Neural crest cell (in vitro differentiated cells): Measurements from ENCODE around the gene PSTK. TPM values are rescaled to one million over a fixed set of nuclear protein-coding genes. Genes with fewer than 3 reads are reported as not detected.

Source experiments
- DNase-seq: peaks from one replicate; pipeline ENCODE4 v3.0.0; 2021; ENCODE audit warnings: low read depth, mixed read lengths, low spot score
- H3K27ac Mint-ChIP-seq: one replicate; pipeline ENCODE4 v1.8.0; 2021; ENCODE audit warnings: mild to moderate bottlenecking, mixed read lengths; ENCODE audit not compliant: unreplicated experiment
- H3K27me3 Mint-ChIP-seq: 2 replicates; pipeline ENCODE4 v1.8.0; 2021; ENCODE audit warnings: low read depth, mild to moderate bottlenecking, mixed read lengths
- H3K36me3 Mint-ChIP-seq: 2 replicates; pipeline ENCODE4 v1.8.0; 2021; ENCODE audit warnings: low read depth, mild to moderate bottlenecking, mixed read lengths
- H3K4me1 Mint-ChIP-seq: 2 replicates; pipeline ENCODE4 v1.8.0; 2021; ENCODE audit warnings: mixed read lengths
- H3K4me3 Mint-ChIP-seq: one replicate; pipeline ENCODE4 v1.8.0; 2021; ENCODE audit warnings: mild to moderate bottlenecking, mixed read lengths
- H3K9me3 Mint-ChIP-seq: 2 replicates; pipeline ENCODE4 v1.8.0; 2021; ENCODE audit warnings: mixed read lengths
- total RNA-seq: library from RNA; stranded (reverse); gene quantifications from 2 replicates; pipeline ENCODE4 v1.2.1, GENCODE V29; 2021
- TF ChIP-seq, protein P1 (sequence below): fragments of 200-600 bp; sonication (generic); conservative IDR thresholded peaks from 2 replicates; pipeline ENCODE4 v1.5.0; 2021; ENCODE audit warnings: antibody characterized with exemption, mild to moderate bottlenecking

PSTK gene
- total RNA-seq, 1 donor from 2014 or later, result 5.8 TPM

DNA sequence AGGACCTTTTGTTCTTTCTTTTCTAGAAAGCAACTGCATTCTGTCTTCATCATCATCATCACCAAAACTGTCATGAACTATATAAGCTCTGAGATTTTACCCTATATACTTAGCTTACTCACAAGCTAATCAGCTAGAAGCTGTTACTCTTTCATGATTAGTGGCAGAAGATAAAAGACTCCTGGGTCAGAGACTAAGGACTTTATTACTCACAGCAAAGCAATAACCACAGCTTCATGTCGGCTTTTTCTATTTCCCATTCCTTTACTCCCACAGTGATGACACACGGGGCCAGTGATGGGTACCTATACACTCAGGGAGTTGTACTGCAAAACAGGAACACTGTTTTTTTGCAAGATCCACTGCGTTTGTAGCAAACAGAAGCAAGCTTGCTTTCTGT lies 17.8 kb upstream of the PSTK start:
- peaks cover 6% of the 10 kb centered on the region for H3K36me3 Mint-ChIP-seq
- H3K4me1 Mint-ChIP-seq, result no peaks in the 10 kb centered on the region
- H3K9me3 Mint-ChIP-seq, result peaks cover 12% of the 10 kb centered on the region
- TF ChIP-seq, protein P1, sequence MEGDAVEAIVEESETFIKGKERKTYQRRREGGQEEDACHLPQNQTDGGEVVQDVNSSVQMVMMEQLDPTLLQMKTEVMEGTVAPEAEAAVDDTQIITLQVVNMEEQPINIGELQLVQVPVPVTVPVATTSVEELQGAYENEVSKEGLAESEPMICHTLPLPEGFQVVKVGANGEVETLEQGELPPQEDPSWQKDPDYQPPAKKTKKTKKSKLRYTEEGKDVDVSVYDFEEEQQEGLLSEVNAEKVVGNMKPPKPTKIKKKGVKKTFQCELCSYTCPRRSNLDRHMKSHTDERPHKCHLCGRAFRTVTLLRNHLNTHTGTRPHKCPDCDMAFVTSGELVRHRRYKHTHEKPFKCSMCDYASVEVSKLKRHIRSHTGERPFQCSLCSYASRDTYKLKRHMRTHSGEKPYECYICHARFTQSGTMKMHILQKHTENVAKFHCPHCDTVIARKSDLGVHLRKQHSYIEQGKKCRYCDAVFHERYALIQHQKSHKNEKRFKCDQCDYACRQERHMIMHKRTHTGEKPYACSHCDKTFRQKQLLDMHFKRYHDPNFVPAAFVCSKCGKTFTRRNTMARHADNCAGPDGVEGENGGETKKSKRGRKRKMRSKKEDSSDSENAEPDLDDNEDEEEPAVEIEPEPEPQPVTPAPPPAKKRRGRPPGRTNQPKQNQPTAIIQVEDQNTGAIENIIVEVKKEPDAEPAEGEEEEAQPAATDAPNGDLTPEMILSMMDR, result no peak
- H3K27me3 Mint-ChIP-seq, result peaks cover 21% of the 10 kb centered on the region
- H3K4me3 Mint-ChIP-seq, result no peak overlapping the region
- no peak for DNase-seq
- H3K27ac Mint-ChIP-seq, result no peak overlapping the region

DNA sequence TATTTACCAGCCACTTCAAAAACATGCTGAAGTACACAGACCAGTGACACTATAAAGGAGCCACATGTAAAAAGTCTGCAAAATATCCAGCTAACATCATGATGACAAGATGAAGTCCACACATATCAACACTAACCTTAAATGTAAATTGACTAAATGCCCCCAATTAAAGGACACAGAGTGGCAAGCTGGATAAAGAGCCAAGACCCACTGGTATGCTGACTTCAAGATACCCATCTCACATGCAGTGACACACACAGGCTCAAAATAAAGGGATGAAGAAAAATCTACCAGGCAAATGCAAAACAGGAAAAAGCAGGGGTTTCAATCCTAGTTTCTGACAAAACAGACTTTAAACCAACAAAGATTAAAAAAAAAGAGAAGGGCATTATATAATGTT lies 13.3 kb upstream of the PSTK start:
- peaks cover 21% of the 10 kb centered on the region for H3K27me3 Mint-ChIP-seq
- peaks cover 11% of the 10 kb centered on the region for H3K36me3 Mint-ChIP-seq
- peaks cover 23% of the 10 kb centered on the region for H3K9me3 Mint-ChIP-seq
- no peak overlapping the region for H3K4me3 Mint-ChIP-seq
- no peak for DNase-seq
- TF ChIP-seq, protein P1, result no peak
- no peak overlapping the region for H3K27ac Mint-ChIP-seq
- no peaks in the 10 kb centered on the region for H3K4me1 Mint-ChIP-seq

DNA sequence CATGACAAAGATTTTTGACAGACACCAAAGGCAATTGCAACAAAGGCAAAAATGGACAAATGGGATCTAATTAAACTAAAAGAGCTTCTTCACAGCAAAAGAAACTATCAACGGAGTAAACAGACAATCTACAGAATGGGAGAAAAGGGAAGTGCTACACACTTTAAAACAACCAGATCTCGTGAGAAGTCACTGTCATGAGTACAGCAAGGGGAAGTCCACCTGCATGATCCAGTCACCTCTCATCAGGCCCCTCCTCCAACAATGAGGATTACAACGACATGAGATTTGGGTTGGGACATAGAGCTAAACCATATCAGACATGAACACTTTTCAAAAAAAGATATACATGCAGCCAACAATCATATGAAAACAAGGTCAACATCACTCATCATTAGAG lies 11.5 kb upstream of the PSTK start:
- Mint-ChIP-seq H3K27ac (no peak overlapping the region), H3K9me3 (peaks cover 23% of the 10 kb centered on the region)
- TF ChIP-seq, protein P1, result no peak

DNA sequence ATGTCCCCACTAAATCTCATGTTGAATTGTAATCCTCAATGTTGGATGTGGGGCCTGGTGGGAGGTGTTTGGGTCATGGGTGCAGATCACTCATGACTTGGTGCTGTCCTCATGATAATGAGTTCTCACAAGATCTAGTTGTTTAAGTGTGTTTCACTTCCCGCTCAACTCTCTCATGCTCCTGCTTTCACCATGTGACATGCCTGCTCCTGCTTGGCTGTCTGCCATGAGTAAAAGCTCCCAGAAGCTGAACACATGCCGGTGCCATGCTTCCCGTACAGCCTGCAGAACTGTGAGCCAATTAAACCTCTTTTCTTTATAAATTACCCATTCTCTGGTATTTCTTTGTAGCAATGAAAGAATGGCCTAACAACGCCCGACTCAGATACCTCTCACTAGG lies 6.2 kb upstream of the PSTK start:
- peaks cover under 1% of the 10 kb centered on the region for H3K9me3 Mint-ChIP-seq
- peaks cover 24% of the 10 kb centered on the region for H3K27me3 Mint-ChIP-seq
- TF ChIP-seq, protein P1, result no peak
- peaks cover 5% of the 10 kb centered on the region for H3K4me1 Mint-ChIP-seq
- no peaks in the 10 kb centered on the region for H3K36me3 Mint-ChIP-seq
- H3K27ac Mint-ChIP-seq, result no peak overlapping the region
- DNase-seq, result no peak
- no peak overlapping the region for H3K4me3 Mint-ChIP-seq

More for the DNA sequence above, 11.5 kb upstream of the PSTK start:
- peaks cover 5% of the 10 kb centered on the region for H3K4me1 Mint-ChIP-seq
- H3K36me3 Mint-ChIP-seq, result peaks cover 11% of the 10 kb centered on the region
- H3K4me3 Mint-ChIP-seq, result no peak overlapping the region
- H3K27me3 Mint-ChIP-seq, result peaks cover 29% of the 10 kb centered on the region
- no peak for DNase-seq

DNA sequence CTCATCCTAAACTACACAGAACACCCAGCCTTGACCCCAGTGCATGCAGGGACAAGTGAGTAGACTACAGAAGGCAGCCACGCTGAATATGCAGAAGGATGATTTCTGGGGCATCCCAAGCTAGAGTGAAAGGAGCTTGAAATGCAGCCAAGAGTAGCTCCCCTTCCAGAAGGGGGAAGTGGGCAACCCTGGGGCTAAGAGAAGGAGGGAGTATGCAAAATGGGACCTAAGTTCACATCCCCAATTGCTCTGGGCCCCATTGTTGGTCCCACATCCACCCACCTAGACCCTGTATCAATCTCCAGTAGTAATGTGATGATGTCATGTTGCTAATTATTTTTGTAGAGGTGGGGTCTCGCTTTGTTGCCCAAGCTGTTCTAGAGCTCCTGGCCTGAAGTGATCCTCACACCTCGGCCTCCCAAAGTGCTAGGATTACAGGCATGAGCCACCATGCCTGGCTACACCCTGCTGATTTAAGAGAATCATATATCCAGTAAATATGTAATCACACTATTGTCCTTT lies 5.6 kb upstream of the PSTK start:
- Mint-ChIP-seq H3K27me3 (peaks cover 24% of the 10 kb centered on the region), H3K4me1 (peaks cover 5% of the 10 kb centered on the region), H3K36me3 (no peaks in the 10 kb centered on the region), H3K9me3 (no peaks in the 10 kb centered on the region), H3K4me3 (no peak overlapping the region), H3K27ac (no peak overlapping the region)
- DNase-seq, result no peak
- TF ChIP-seq, protein P1, result no peak
